Measurements from ENCODE around the gene PSMA7.
"Not testable (repeated sequence)": the region's sequence is repeated elsewhere in the genome, so short reads cannot be mapped to it uniquely, and the experiment has no call there.

Gene PSMA7

DNA sequence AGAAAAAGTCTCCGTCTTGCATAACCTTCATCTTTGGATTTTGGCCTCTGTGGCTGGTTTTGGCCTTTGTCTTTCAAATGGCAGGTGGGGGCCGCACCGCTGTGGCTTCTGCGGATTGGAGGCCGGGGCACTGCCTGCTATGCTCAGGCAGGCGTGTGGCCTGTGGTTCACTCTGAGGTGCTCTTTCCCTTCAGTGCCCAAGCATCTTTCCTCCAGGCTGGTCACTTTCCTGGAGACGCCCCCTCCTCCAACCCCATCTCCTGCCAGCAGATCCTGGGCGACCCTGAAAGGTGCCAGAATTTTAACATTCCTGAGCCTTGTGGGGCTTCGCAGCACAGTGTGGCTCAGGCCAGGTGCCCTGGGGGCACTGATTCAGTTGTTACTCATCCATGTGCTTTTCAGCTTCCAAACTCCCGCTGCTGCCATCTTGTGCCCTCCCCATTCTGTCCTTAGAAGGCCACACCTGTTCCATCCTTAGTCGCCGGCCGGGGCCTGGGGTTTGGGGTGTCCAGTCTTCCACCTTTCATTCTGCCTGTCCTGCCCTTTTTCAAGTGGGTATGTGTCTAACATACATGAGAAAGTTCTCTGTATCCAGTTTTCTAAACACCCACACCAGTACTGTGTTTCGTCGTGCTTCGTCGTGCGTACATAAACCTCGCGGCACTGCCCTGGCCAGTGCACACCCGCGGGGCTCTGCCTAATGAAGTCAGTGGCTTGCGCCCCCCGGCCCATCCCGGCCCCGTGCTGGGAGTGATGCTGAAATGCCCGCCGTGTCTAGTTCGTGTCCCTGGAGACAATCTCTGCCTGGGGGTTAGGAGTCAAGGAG is 12.4 kb upstream of the PSMA7 start:
- no peak for DNase-seq (ENCODE audit: low read depth)

- DNase-seq (ENCODE audit: low read depth), result no peak
Observed at GRCh38 chr20:62151835-62152364, 8.7 kb upstream of the PSMA7 start.

- no peak for DNase-seq (ENCODE audit: low read depth)
Observed at GRCh38 chr20:62151225-62151624, 8.0 kb upstream of the PSMA7 start.

- DNase-seq (ENCODE audit: low read depth), result no peak
Observed at GRCh38 chr20:62150310-62150575, 7.0 kb upstream of the PSMA7 start.

DNA sequence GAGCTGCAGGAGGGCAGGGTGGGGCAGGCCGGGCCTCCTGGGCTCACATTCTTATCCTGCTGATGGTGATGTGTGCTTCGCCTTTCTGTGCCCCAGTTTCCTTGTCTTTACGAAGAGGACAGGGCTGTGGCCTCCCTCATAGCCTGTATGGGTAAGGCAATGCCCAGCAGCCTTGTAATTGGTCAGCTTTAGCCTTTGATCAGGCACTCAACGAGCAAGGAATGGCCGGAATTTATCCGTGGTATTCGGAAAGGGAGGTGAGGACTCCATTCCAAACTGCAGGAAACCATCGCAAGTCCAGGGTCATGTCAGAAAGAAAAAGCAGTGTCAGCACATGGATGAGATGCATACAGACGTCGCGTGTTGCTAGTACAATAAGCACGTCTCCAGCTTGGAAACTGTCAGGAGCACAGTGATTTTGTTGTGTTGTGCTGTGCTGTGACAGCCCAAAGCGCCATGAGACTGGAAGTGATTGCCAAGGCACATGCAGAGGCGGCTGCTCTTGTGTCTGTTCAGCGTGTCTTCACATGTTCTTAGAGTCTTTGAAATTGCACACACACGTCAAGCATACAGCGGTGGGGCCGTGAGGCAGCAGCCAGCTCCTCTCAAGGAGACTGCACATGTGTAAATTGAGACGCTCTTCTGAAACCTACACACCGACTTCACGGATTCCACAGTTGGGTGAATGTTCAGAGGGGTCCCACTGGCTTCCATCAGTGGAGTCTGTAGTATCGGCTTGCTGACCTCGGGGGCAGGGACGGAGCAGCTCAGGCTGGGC is 6.5 kb upstream of the PSMA7 start:
- DNase-seq (ENCODE audit: low read depth), result no peak

- no peak for DNase-seq (ENCODE audit: low read depth)
Observed at GRCh38 chr20:62148908-62149314, 5.7 kb upstream of the PSMA7 start.

DNA sequence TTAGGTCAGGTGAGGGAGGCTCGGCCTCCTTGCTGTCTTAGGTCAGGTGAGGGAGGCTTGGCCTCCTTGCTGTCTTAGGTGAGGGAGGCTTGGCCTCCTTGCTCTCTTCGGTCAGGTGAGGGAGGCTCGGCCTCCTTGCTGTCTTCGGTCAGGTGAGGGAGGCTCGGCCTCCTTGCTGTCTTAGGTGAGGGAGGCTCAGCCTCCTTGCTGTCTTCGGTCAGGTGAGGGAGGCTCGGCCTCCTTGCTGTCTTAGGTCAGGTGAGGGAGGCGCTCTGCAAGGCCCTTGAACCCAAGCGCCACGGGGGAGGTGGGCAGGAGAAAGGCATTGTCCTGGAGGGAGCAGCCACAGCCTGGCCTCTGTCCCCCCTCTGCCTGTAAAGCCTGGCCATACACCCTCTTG is 5.2 kb upstream of the PSMA7 start:
- not testable (repeated sequence) for DNase-seq (ENCODE audit: low read depth)

DNA sequence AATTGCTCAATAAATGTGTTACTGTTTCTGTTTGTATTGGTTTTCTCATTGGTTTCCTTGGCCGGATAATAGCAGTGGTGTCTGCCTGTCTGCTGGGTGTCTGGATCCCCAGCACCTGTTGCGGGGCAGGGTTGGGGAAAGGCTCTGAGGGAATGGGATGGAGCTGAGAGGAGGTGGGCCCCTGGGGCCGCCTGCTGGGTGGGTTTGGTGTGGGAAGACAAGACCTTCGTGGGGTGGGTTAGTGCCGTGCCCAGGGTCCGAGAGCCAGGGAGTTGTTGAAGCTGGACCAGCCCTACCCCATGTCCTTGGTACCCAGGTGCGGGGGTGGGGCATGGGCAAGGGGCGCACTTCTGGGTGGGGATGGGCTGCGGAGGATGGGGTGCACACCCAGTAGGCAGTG is 4.3 kb upstream of the PSMA7 start:
- no peak for DNase-seq (ENCODE audit: low read depth)

DNA sequence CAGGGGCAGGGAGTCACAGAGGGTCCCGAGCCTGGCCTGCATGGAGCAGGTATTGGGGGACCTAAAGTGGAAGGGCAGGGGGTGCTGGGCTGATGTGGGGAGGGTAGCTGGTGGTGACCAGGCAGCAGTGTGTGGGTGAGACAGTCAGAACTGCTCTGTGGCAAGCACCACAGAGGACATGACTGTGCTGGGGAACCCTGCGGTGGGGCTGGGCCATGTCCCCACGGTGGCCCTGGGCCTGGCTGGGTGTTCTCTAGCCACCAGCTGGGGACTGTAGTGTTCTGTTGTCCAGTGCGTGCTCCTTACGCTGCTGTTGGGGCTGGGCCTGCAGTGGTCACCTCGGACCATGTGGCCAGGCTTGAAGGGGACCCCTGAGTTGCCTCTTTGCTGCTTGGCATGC is 3.9 kb upstream of the PSMA7 start:
- DNase-seq (ENCODE audit: low read depth), result no peak

DNA sequence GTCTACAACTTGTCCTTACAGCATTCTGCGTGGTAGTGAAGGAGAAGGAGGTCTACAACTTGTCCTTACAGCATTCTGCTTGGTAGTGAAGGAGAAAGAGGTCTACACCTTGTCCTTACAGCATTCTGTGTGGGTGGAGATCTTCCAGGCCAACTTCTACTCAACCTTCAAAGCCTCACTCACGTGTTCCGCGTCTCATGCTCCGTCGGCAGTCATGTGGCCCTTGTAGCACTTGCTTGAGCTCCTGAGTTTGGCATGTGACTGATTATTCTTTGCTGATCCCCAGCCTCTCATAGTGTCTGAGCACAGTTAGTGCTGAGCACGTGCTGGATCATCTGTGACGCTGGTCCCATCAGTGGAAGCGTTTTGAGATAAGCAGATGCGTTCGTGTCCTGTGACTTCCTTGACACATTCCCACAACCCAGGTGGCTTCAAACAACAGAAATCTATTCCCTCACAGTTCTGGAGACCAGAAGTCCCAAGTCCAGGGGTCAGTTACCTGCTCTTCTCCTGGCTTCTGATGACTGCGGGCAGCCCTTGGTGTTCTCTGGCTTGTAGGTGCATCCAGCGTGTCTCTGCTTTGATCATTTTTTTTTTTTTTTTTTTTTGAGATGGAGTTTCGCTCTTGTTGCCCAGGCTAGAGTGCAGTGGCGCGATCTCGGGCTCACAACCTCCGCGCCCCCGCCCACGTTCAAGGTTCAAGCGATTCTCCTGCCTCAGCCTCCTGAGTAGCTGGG is 3.0 kb upstream of the PSMA7 start:
- no peak for DNase-seq (ENCODE audit: low read depth)

GRCh38 chr20:62145688-62146018 is 2.5 kb upstream of the PSMA7 start:
- no peak for DNase-seq (ENCODE audit: low read depth)

DNA sequence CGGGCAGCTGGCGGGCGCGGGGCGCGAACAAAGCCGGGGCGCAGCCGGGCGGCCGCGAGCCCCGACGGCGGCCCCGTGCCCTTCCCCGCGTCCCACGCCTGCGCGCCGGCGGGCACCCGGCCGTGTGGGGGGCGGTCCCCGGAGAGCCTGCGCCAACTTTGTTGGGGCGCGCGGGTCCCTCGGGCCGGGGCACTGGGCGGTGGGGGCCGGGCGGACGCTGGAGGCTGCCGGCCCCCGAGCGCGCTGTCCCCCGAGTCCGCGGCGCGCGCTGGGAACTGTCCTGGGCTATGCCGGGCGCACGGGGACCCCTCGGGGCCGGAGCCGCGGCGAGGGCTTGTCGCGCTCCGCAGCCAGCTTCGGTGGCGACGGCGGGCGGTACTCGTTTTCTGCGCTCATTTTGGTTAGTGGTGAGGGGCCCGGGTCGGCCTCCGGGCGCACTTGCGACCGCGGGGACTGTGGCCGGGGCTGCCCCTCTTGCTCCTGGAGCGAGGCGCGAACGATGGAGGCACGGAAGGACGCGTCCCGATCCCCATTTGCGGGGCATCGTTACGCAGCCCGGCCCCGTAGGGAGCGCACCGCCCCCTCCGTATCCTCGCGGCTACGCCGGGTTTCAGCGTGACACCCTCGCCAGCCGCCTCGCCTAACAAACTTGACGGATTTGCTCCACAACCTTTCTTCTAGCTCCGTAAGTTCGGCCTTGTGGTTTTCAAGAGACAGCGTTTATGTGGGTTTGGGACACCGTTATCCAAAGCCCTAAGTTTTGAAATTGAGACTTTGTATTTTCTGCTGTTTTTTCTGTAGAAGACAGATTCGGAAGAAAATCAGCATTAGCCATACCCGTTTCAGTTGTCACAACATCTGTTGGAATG is 997 bp upstream of the PSMA7 start:
- no peak for DNase-seq (ENCODE audit: low read depth)

- no peak for DNase-seq (ENCODE audit: low read depth)
Observed at GRCh38 chr20:62142252-62143080, 728 bp downstream of the PSMA7 start.

GRCh38 chr20:62141397-62142251 is 1.6 kb downstream of the PSMA7 start:
- no peak for DNase-seq (ENCODE audit: low read depth)

- DNase-seq (ENCODE audit: low read depth), result no peak
Observed at GRCh38 chr20:62141043-62141396, 2.2 kb downstream of the PSMA7 start.

DNA sequence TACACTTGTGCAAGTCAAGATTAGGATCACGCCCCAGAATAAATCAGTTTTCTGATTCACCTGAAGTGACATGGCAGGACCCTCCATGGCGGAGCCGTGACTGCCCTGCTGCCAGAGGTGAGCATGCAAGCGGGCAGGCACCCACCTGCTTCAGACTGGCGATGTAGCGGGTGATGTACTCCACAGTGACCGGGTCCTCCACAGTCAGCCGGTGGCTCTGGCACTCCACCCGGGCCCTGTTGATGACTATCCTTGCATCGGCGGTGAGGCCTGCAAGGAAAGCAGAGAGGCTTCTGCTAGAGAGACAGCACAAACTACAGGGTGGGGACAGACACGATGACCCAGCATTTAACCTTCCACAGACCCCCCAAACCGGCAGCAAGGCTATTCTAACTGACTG is 3.6 kb downstream of the PSMA7 start:
- no peak for DNase-seq (ENCODE audit: low read depth)

- DNase-seq (ENCODE audit: low read depth), result no peak
Observed at GRCh38 chr20:62138912-62139311, 4.3 kb downstream of the PSMA7 start.

DNA sequence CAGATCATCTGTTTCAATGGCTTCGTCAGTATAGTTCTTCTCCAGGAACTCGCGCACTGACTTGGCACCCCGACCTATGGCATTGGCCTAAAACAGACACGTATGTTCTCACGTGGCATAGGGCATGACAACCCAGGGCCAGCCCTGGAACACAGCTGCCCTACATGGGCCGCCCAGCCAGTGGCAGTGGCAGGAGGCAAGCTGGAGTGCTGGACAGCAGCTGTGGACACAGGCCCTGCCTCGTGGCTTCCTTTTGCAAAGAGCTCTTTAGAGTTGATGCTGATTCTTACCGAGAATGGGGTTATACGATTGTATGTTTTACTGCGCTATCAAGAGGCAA is 5.0 kb downstream of the PSMA7 start:
- DNase-seq (ENCODE audit: low read depth), result no peak

DNA sequence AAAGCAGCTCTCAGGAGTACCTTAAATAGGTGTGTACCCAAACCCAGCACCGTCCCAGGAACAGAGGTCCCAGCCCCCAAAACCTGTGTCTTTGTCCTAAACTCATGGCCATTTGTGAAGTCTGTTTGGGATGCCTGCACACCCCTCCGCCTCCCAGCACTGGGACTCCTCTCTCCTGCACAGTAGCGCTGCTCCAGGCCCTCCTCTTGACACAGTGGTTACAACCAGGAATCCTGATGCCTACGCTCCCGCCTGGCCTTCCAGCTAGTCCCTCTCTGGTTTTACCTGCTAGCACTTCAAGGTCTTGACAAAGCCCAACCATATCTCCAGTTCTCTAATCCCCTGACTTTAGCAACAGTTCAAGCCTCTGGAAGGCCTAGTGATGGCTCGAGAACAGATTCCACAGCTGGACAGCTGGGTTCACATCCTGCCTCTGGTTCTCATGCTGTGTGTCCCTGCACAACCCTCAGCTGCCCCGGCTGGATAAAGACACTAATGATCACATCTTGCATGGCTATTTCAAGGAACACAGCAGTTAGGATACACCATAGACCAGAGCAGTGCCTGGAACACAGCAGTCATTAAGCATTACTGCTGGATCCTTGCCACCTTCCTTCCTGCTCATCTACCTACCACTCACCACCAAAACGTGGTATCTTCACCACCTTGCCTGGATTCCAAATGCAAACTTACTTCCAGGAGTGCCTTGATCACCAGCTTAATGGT is 5.6 kb downstream of the PSMA7 start:
- no peak for DNase-seq (ENCODE audit: low read depth)

- DNase-seq (ENCODE audit: low read depth), result no peak
Observed at GRCh38 chr20:62137092-62137384, 6.2 kb downstream of the PSMA7 start.
